H9 (cell line): Measurements from ENCODE around the gene MIPOL1. TPM values are rescaled to one million over a fixed set of nuclear protein-coding genes. Genes with fewer than 3 reads are reported as not detected.

ENCODE experiments used
- DNase-seq: peaks from one replicate; pipeline ENCODE4 v3.0.0-alpha.2; 2017
- H2AFZ ChIP-seq: one replicate; pipeline ENCODE4 v1.6.1; 2013; ENCODE audit warnings: mild to moderate bottlenecking, low read length, control low read depth, moderate library complexity
- H2AK5ac ChIP-seq: 2 replicates; pipeline ENCODE4 v1.6.1; 2013; ENCODE audit warnings: low read length, control low read depth, mixed read lengths; ENCODE audit not compliant: insufficient read length
- H2BK120ac ChIP-seq: one replicate; pipeline ENCODE4 v1.6.1; 2013; ENCODE audit warnings: low read depth, mild to moderate bottlenecking, low read length, control low read depth, inconsistent platforms; ENCODE audit not compliant: poor library complexity, severe bottlenecking
- H2BK12ac ChIP-seq: 2 replicates; pipeline ENCODE4 v1.6.1; 2013; ENCODE audit warnings: low read length, control low read depth, mixed read lengths, low read depth; ENCODE audit not compliant: insufficient read length
- H2BK15ac ChIP-seq: 2 replicates; pipeline ENCODE4 v1.6.1; 2013; ENCODE audit warnings: low read depth, low read length, control low read depth
- H2BK20ac ChIP-seq: one replicate; pipeline ENCODE4 v1.6.1; 2013; ENCODE audit warnings: low read depth, mild to moderate bottlenecking, low read length, control low read depth, inconsistent platforms; ENCODE audit not compliant: poor library complexity, severe bottlenecking
- H2BK5ac ChIP-seq: 2 replicates; pipeline ENCODE4 v1.6.1; 2013; ENCODE audit warnings: low read length, control low read depth, mixed read lengths; ENCODE audit not compliant: insufficient read length
- H3K14ac ChIP-seq: 2 replicates; pipeline ENCODE4 v1.6.1; 2013; ENCODE audit warnings: low read length, control low read depth; ENCODE audit not compliant: insufficient read depth
- H3K18ac ChIP-seq: 2 replicates; pipeline ENCODE4 v1.6.1; 2013; ENCODE audit warnings: low read depth, mild to moderate bottlenecking, mixed read lengths, low read length, control low read depth; ENCODE audit not compliant: insufficient read length
- H3K23ac ChIP-seq: 2 replicates; pipeline ENCODE4 v1.6.1; 2013; ENCODE audit warnings: low read length, control low read depth, mixed read lengths, low read depth; ENCODE audit not compliant: insufficient read length
- H3K23me2 ChIP-seq: 2 replicates; pipeline ENCODE4 v1.6.1; 2013; ENCODE audit warnings: low read depth, mild to moderate bottlenecking, mixed read lengths, low read length, control low read depth; ENCODE audit not compliant: insufficient read length, poor library complexity, severe bottlenecking
- H3K27ac ChIP-seq: 2 replicates; pipeline ENCODE4 v1.5.1; 2013; ENCODE audit warnings: low read length, control low read depth, mixed read lengths, low read depth; ENCODE audit not compliant: insufficient read length
- H3K27me3 ChIP-seq: 2 replicates; pipeline ENCODE4 v1.6.1; 2013; ENCODE audit warnings: low read length, control low read depth, inconsistent platforms; ENCODE audit not compliant: insufficient read depth
- H3K4ac ChIP-seq: 2 replicates; pipeline ENCODE4 v1.6.1; 2013; ENCODE audit warnings: low read depth, mild to moderate bottlenecking, control low read depth, inconsistent platforms, low read length, moderate library complexity
- H3K4me1 ChIP-seq: 2 replicates; pipeline ENCODE4 v1.6.1; 2013; ENCODE audit warnings: low read length, control low read depth, inconsistent platforms; ENCODE audit not compliant: insufficient read depth
- H3K4me2 ChIP-seq: 2 replicates; pipeline ENCODE4 v1.6.1; 2013; ENCODE audit warnings: low read length, control low read depth, mixed read lengths; ENCODE audit not compliant: insufficient read length, insufficient read depth
- H3K56ac ChIP-seq: 2 replicates; pipeline ENCODE4 v1.6.1; 2013; ENCODE audit warnings: low read depth, mild to moderate bottlenecking, mixed read lengths, low read length, control low read depth; ENCODE audit not compliant: insufficient read length
- H3K79me1 ChIP-seq: 2 replicates; pipeline ENCODE4 v1.6.1; 2013; ENCODE audit warnings: low read depth, mild to moderate bottlenecking, moderate library complexity, low read length, control low read depth, inconsistent platforms; ENCODE audit not compliant: insufficient read depth, poor library complexity, severe bottlenecking
- H3K79me2 ChIP-seq: 2 replicates; pipeline ENCODE4 v1.6.1; 2013; ENCODE audit warnings: low read length, control low read depth, inconsistent platforms; ENCODE audit not compliant: insufficient read depth
- H3K9ac ChIP-seq: 2 replicates; pipeline ENCODE4 v1.6.1; 2013; ENCODE audit warnings: low read length, control low read depth, mixed read lengths; ENCODE audit not compliant: insufficient read length; ENCODE audit errors: extremely low read depth
- H3K9me3 ChIP-seq: one replicate; pipeline ENCODE4 v1.6.1; 2013; ENCODE audit warnings: low read depth, low read length, inconsistent platforms; ENCODE audit not compliant: control insufficient read depth
- H3T11ph ChIP-seq: one replicate; pipeline ENCODE4 v1.6.1; 2013; ENCODE audit warnings: mild to moderate bottlenecking, low read length, control low read depth, inconsistent platforms
- H4K20me1 ChIP-seq: one replicate; pipeline ENCODE4 v1.6.1; 2013; ENCODE audit not compliant: control insufficient read depth, insufficient read length, insufficient read depth
- H4K5ac ChIP-seq: 2 replicates; pipeline ENCODE4 v1.6.1; 2013; ENCODE audit warnings: low read depth, mild to moderate bottlenecking, mixed read lengths, low read length, control low read depth; ENCODE audit not compliant: insufficient read length
- H4K8ac ChIP-seq: replicated peaks from 2 replicates; pipeline ENCODE4 v1.6.1; 2013; ENCODE audit warnings: low read length, control low read depth, mixed read lengths, low read depth; ENCODE audit not compliant: insufficient read length
- H4K91ac ChIP-seq: 2 replicates; pipeline ENCODE4 v1.6.1; 2013; ENCODE audit warnings: low read depth, mild to moderate bottlenecking, moderate library complexity, mixed read lengths, low read length, control low read depth; ENCODE audit not compliant: insufficient read length
- H3K27ac Mint-ChIP-seq, 3 experiments: 2 replicates in 2 of 3; 3 replicates in 1 of 3; pipeline ENCODE4 v1.8.0; 2020 to 2021; ENCODE audit warnings: mixed read lengths in 3 of 3, mild to moderate bottlenecking in 1 of 3, moderate library complexity in 1 of 3
- H3K27me3 Mint-ChIP-seq: 2 replicates; pipeline ENCODE4 v1.8.0; 2021; ENCODE audit warnings: low read depth, mild to moderate bottlenecking, moderate library complexity, mixed read lengths
- H3K36me3 Mint-ChIP-seq, 3 experiments: 2 replicates in 2 of 3; 3 replicates in 1 of 3; pipeline ENCODE4 v1.8.0; 2020 to 2021; ENCODE audit warnings: low read depth in 3 of 3, mixed read lengths in 3 of 3; ENCODE audit not compliant: insufficient read depth in 1 of 3
- H3K4me1 Mint-ChIP-seq, 2 experiments: 2 replicates each; pipeline ENCODE4 v1.8.0; 2020; ENCODE audit warnings: mixed read lengths in 2 of 2
- H3K4me3 Mint-ChIP-seq, 2 experiments: 2 replicates in 1 of 2; 3 replicates in 1 of 2; pipeline ENCODE4 v1.8.0; 2020 to 2021; ENCODE audit warnings: mild to moderate bottlenecking in 2 of 2, mixed read lengths in 2 of 2, moderate library complexity in 1 of 2
- H3K9me3 Mint-ChIP-seq, 2 experiments: 2 replicates in 1 of 2; 3 replicates in 1 of 2; pipeline ENCODE4 v1.8.0; 2020; ENCODE audit warnings: mild to moderate bottlenecking in 2 of 2, mixed read lengths in 2 of 2, moderate library complexity in 1 of 2
- CTCF ChIP-seq: fragments of 200-600 bp; sonication (generic); conservative IDR thresholded peaks from 3 replicates; pipeline ENCODE4 v1.8.0; 2021; ENCODE audit warnings: antibody characterized with exemption, mild to moderate bottlenecking
- total RNA-seq: library from RNA; stranded (reverse); gene quantifications from 2 replicates; pipeline ENCODE4 v1.2.1, GENCODE V29; 2021

The MIPOL1 gene
- total RNA-seq, 1 experiment from 2014 or later = 15.6 TPM

- no peak overlapping the region for H3K14ac ChIP-seq
- H3K23ac ChIP-seq = no peak overlapping the region
- no peaks in the 10 kb centered on the region for H3K79me1 ChIP-seq
- no peak overlapping the region for H3K4ac ChIP-seq
- H3K56ac ChIP-seq = no peak overlapping the region
- peaks cover 3 to 18% (median 13%) of the 10 kb centered on the region in 3 experiments; a peak in 5 of 7 replicates for H3K36me3 Mint-ChIP-seq
- H3K4me2 ChIP-seq = no peak overlapping the region
- no peaks in the 10 kb centered on the region; the same call in 1 of the 2 replicates for H3K27me3 Mint-ChIP-seq
- H2BK20ac ChIP-seq = no peak overlapping the region
- no peak overlapping the region for H3K4me3 Mint-ChIP-seq
- DNase-seq = no peak
- no peak overlapping the region for H3K9ac ChIP-seq
- no peak overlapping the region for H2AK5ac ChIP-seq
- H3T11ph ChIP-seq = no peak overlapping the region
- no peak overlapping the region for H2BK120ac ChIP-seq
- no peak overlapping the region for H4K8ac ChIP-seq
- H3K9me3 Mint-ChIP-seq = peaks cover 14 to 22% of the 10 kb centered on the region in 2 experiments
- H4K20me1 ChIP-seq = no peaks in the 10 kb centered on the region
- H2BK15ac ChIP-seq = no peak overlapping the region
- no peaks in the 10 kb centered on the region for H3K23me2 ChIP-seq
- H3K27me3 ChIP-seq = no peaks in the 10 kb centered on the region
- H3K4me1 Mint-ChIP-seq = no peaks in the 10 kb centered on the region
- H4K5ac ChIP-seq = no peak overlapping the region
- H3K27ac Mint-ChIP-seq = no peak overlapping the region
- no peak overlapping the region for H2AFZ ChIP-seq
- no peaks in the 10 kb centered on the region for H3K79me2 ChIP-seq
- no peaks in the 10 kb centered on the region; the same call in 1 of the 2 replicates for H3K4me1 ChIP-seq
- H2BK5ac ChIP-seq = no peak overlapping the region
- H3K18ac ChIP-seq = no peak overlapping the region
- TF ChIP-seq CTCF = no peak
- no peak overlapping the region for H4K91ac ChIP-seq
- no peak overlapping the region for H3K27ac ChIP-seq
- no peak overlapping the region for H2BK12ac ChIP-seq
- H3K9me3 ChIP-seq = no peaks in the 10 kb centered on the region
These were observed 268.4 kb downstream of the MIPOL1 start for GRCh38 chr14:37466003-37466622.
